B cell (primary cell): ENCODE data around the gene DNAAF3. TPM values are rescaled to one million over a fixed set of nuclear protein-coding genes. Genes with fewer than 3 reads are reported as not detected.

Experiments used
- ATAC-seq: fragments of 200-7000 bp; cut with Tn5 transposase; one replicate; pipeline ENCODE4 v1.10.0; 2021; ENCODE audit warnings: low read depth, mild to moderate bottlenecking, moderate number of reproducible peaks, moderate library complexity
- CTCF ChIA-PET: fragments of 350-600 bp; sonication (Branson Sonifier 250); formaldehyde crosslinking; loops from one replicate; lab custom pipeline; 2021; ENCODE audit warnings: antibody characterized with exemption, inconsistent platforms; lab: Charles Lee
- POLR2A ChIA-PET: fragments of 350-600 bp; sonication (Branson Sonifier 250); formaldehyde crosslinking; loops from one replicate; lab custom pipeline; 2021; ENCODE audit warnings: antibody characterized with exemption; lab: Charles Lee
- DNase-seq: peaks from one replicate; pipeline ENCODE4 v3.0.0; 2013
- H2AFZ ChIP-seq: 2 replicates; pipeline ENCODE4 v1.6.1; 2012; ENCODE audit warnings: mild to moderate bottlenecking, low read depth, low read length; ENCODE audit not compliant: insufficient read depth, poor library complexity, severe bottlenecking
- H3K27ac ChIP-seq, 2 donors: 1 replicate in 1 of 2; 2 replicates in 1 of 2; pipeline ENCODE4 v1.5.1; 2012 to 2013; ENCODE audit warnings: low read length in 2 of 2, mild to moderate bottlenecking in 2 of 2, moderate library complexity in 1 of 2
- H3K27me3 ChIP-seq, 4 experiments: fragments of 200-600 bp in 1 of 4; sonication (generic) in 1 of 4; replicated peaks in 1 of 4; 1 replicate in 2 of 4; 2 replicates in 2 of 4; pipeline versions ENCODE4 v1.6.1 to v1.7.0; 2013 to 2016; ENCODE audit warnings: low read length in 3 of 4, mild to moderate bottlenecking in 2 of 4, mixed read lengths in 1 of 4, moderate library complexity in 1 of 4; ENCODE audit not compliant: insufficient read depth in 4 of 4, control insufficient read depth in 3 of 4; ENCODE audit errors: control extremely low read depth in 1 of 4
- H3K36me3 ChIP-seq, 2 experiments: replicated peaks in 1 of 2; 1 replicate in 1 of 2; 2 replicates in 1 of 2; pipeline versions ENCODE4 v1.6.1 to v1.7.1; 2013; ENCODE audit warnings: low read length in 1 of 2; ENCODE audit not compliant: insufficient read depth in 2 of 2, control insufficient read depth in 1 of 2; ENCODE audit errors: control extremely low read depth in 1 of 2, extremely low read depth in 1 of 2
- H3K4me1 ChIP-seq, 2 donors: fragments of 200-600 bp in 1 of 2; sonication (generic) in 1 of 2; 1 replicate in 1 of 2; 2 replicates in 1 of 2; pipeline versions ENCODE4 v1.5.1 to v1.6.1; 2013 to 2017; ENCODE audit warnings: low read length in 2 of 2; ENCODE audit not compliant: control insufficient read depth in 2 of 2, insufficient read depth in 2 of 2
- H3K4me2 ChIP-seq: replicated peaks from 2 replicates; pipeline ENCODE3; 2012; ENCODE audit warnings: mild to moderate bottlenecking, low read depth, low read length; ENCODE audit not compliant: poor library complexity, severe bottlenecking
- H3K4me3 ChIP-seq, 5 experiments: fragments of 200-600 bp in 1 of 5; sonication (generic) in 1 of 5; 1 replicate in 3 of 5; 2 replicates in 2 of 5; pipeline versions ENCODE4 v1.5.1 to v1.7.0; 2011 to 2016; ENCODE audit warnings: low read length in 4 of 5, mild to moderate bottlenecking in 4 of 5, low read depth in 2 of 5, control low read depth in 1 of 5, moderate library complexity in 1 of 5; ENCODE audit not compliant: insufficient read depth in 1 of 5; ENCODE audit errors: control extremely low read depth in 1 of 5, extremely low read depth in 1 of 5
- H3K79me2 ChIP-seq: fragments of 200-600 bp; sonication (generic); one replicate; pipeline ENCODE4 v1.6.0; 2016; ENCODE audit warnings: low read length; ENCODE audit not compliant: control insufficient read depth, insufficient read depth
- H3K9ac ChIP-seq: fragments of 200-600 bp; sonication (generic); 2 replicates; pipeline ENCODE4 v1.6.1; 2017; ENCODE audit warnings: mild to moderate bottlenecking, low read length, moderate library complexity
- H3K9me3 ChIP-seq, 3 donors: one replicate each; pipeline versions ENCODE4 v1.6.1 to v1.7.1; 2013; ENCODE audit warnings: low read length in 2 of 3; ENCODE audit not compliant: control insufficient read depth in 2 of 3, insufficient read depth in 1 of 3; ENCODE audit errors: control extremely low read depth in 1 of 3
- H4K20me1 ChIP-seq: 2 replicates; pipeline ENCODE4 v1.6.0; 2012; ENCODE audit warnings: mild to moderate bottlenecking, low read length; ENCODE audit not compliant: insufficient read depth, control insufficient read depth, poor library complexity, severe bottlenecking
- H3K27ac Mint-ChIP-seq: one replicate; pipeline ENCODE4 v1.8.0; 2021; ENCODE audit warnings: mixed read lengths
- H3K27me3 Mint-ChIP-seq: one replicate; pipeline ENCODE4 v1.8.0; 2021; ENCODE audit warnings: mixed read lengths
- H3K4me1 Mint-ChIP-seq: one replicate; pipeline ENCODE4 v1.8.0; 2021; ENCODE audit warnings: mixed read lengths
- H3K4me3 Mint-ChIP-seq: one replicate; pipeline ENCODE4 v1.8.0; 2021; ENCODE audit warnings: mixed read lengths
- H3K9me3 Mint-ChIP-seq: one replicate; pipeline ENCODE4 v1.8.0; 2022; ENCODE audit warnings: mixed read lengths; ENCODE audit not compliant: insufficient read depth
- CTCF ChIP-seq: fragments of 200-600 bp; IDR thresholded peaks from one replicate; pipeline ENCODE4 v1.8.0; 2022; ENCODE audit warnings: antibody characterized with exemption, mild to moderate bottlenecking
- EZH2 ChIP-seq: IDR thresholded peaks from 2 replicates; pipeline ENCODE4 v1.6.1; 2012; ENCODE audit warnings: borderline replicate concordance, low read depth, mild to moderate bottlenecking, moderate library complexity, low read length; ENCODE audit not compliant: insufficient read depth, poor library complexity, severe bottlenecking
- WGBS: methylation state at CpG from one replicate; pipeline ENCODE4 v1.1.5; 2013; ENCODE audit warnings: missing lambda C conversion rate; ENCODE audit not compliant: insufficient coverage; 5-methylcytosine and 5-hydroxymethylcytosine counted together
- intact Hi-C: fragments of 100-400 bp; cut with micrococcal nuclease; formaldehyde crosslinking; loops from one replicate; pipeline ENCODE4 v1.10.0; 2022
- polyA plus RNA-seq: library from polyadenylated mRNA; depleted of rRNA; stranded (reverse); fragments of >200 nt; gene quantifications from 2 replicates; pipeline ENCODE4 v1.2.3, GENCODE V29; 2012
- total RNA-seq, 2 donors: library from RNA; stranded (reverse); fragments of 120-200 nt in 1 of 2; gene quantifications; 1 replicate in 1 of 2; 2 replicates in 1 of 2; pipeline versions ENCODE4 v1.2.3 to v1.2.4, GENCODE V29; 2013 to 2022

Gene DNAAF3
- total and polyA plus RNA-seq, 2 donors (not counting 1 experiment from before 2014, with no cell fraction given), result not detected

DNA sequence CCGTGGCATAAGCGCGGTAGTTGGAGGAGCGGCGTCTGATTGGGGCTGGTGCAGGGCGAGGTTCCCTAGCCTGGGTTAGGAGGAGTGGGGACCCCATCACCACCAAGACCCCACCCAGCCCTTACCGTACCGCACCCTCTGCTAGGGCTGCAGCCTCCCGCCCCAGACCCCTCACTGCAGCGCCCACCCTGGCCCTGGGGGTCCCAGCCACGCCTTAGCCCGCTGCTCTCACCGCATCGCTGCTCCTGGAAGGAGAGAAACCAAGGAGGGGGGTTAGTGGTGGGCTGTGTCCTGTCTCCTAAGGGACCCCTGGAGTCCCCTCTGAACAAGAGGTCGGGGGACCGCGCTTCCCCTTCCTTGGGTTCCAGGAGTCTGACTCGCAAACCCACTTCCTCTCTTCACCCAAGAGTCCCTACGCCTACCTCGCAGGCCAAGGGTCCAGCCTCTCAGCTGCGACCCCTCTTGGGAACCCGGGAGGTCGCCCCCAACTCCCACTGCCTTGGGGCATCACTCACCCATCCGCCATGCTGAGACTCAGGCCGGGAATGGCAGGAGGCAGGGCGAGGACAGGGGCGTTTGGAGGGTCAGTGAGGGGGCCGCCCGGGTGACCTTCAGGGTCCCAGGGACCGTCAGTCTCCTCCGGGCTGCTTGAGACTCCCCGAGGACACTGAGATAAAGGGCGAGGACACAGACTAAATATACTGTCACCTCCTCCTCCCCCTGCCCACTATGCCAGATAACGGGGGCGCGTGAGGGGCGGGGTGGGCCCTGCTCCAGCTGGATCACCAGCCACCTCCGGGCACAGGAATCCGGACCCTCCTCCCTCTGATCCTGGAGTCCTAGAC is 9.1 kb downstream of the DNAAF3 start, which contains the start of gene TNNI3:
TSS of gene TNNI3 (minus strand) at position 669 of the 845 bp plus-strand sequence. CDS start at position 526, 143 bp downstream.
- no peaks in the 10 kb centered on the region for H4K20me1 ChIP-seq
- H3K9me3 ChIP-seq, result peaks cover 0 to 57% (median 4%) of the 10 kb centered on the region in 3 donors
- no peak within 1 kb of the TSS for H2AFZ ChIP-seq
- Mint-ChIP-seq H3K4me3 (peak within 1 kb of the TSS; percentile 24), H3K9me3 (no peaks in the 10 kb centered on the region), H3K27me3 (peaks cover 40% of the 10 kb centered on the region), H3K4me1 (peaks cover 18% of the 10 kb centered on the region), H3K27ac (no peak within 1 kb of the TSS)
- H3K36me3 ChIP-seq, result no peaks in the 10 kb centered on the region
- H3K79me2 ChIP-seq, result no peaks in the 10 kb centered on the region
- H3K4me3 ChIP-seq, result no peak within 1 kb of the TSS
- H3K9ac ChIP-seq, result no peak within 1 kb of the TSS
- H3K27ac ChIP-seq, result no peak within 1 kb of the TSS
- TF ChIP-seq EZH2 (no peak), CTCF (no peak)
- ChIA-PET CTCF (interaction anchor here (1.5 kb wide), 1 partner anchor 16 kb away, joined by 5 read pairs; no protein-coding TSS in a partner anchor), POLR2A (no interaction called here)
- H3K27me3 ChIP-seq, result peaks cover 0 to 67% (median 24%) of the 10 kb centered on the region in 4 experiments
- ATAC-seq (no peak), DNase-seq (no peak)
- intact Hi-C loops, result no loop called here
- 51% methylated on average over 24 of the region's 39 CpGs for WGBS
- peaks cover 14 to 19% of the 10 kb centered on the region in 2 donors for H3K4me1 ChIP-seq
- H3K4me2 ChIP-seq, result peak within 1 kb of the TSS; percentile 45
